Transverse colon (tissue), 4 donors: ENCODE measurements around the gene TRIOBP.

Experiments used
- CTCF ChIP-seq, 5 experiments: fragments of 200-600 bp in 3 of 5; fragments of 450-650 bp in 2 of 5; sonication (generic) in 3 of 5; IDR thresholded peaks; 1 replicate in 2 of 5; 2 replicates in 3 of 5; pipeline ENCODE4 v1.5.1; 2016 to 2017; ENCODE audit warnings: antibody characterized with exemption in 5 of 5, inconsistent platforms in 3 of 5, mild to moderate bottlenecking in 2 of 5, moderate library complexity in 1 of 5
- POLR2AphosphoS5 ChIP-seq, 3 donors: sonication (generic); formaldehyde crosslinking; IDR thresholded peaks; one replicate each; pipeline ENCODE4 v1.6.1; 2016; ENCODE audit warnings: antibody characterized with exemption in 3 of 3

GRCh38 chr22:37704645-37705044 lies 7.8 kb downstream of the TRIOBP start:
- TF ChIP-seq CTCF (IDR thresholded peaks at IDR 0.05) (no peak), POLR2AphosphoS5 (IDR thresholded peaks at IDR 0.05) (no peak)
